WTC11 (cell line): ENCODE measurements around the gene S1PR5. TPM values are rescaled to one million over a fixed set of nuclear protein-coding genes. Genes with fewer than 3 reads are reported as not detected.

Experiments used
- ATAC-seq: fragments of 200-7000 bp; cut with Tn5 transposase; 2 replicates; pipeline ENCODE4 v1.10.0; 2021; ENCODE audit warnings: mild to moderate bottlenecking, moderate library complexity
- CTCF ChIA-PET: fragments of 300-600 bp; sonication (Branson Sonifier 250); formaldehyde crosslinking; loops from one replicate; lab custom pipeline; 2021; ENCODE audit warnings: antibody characterized with exemption; lab: Charles Lee
- POLR2A ChIA-PET: fragments of 350-600 bp; sonication (Branson Sonifier 250); formaldehyde crosslinking; loops from one replicate; lab custom pipeline; 2021; ENCODE audit warnings: antibody characterized with exemption; lab: Charles Lee
- DNase-seq: peaks from one replicate; pipeline ENCODE4 v3.0.0; 2021; ENCODE audit warnings: low spot score
- H3K27ac Mint-ChIP-seq: 2 replicates; pipeline ENCODE4 v1.8.0; 2021; ENCODE audit warnings: mixed read lengths
- H3K27me3 Mint-ChIP-seq: 2 replicates; pipeline ENCODE4 v1.8.0; 2021; ENCODE audit warnings: low read depth, mild to moderate bottlenecking, moderate library complexity, mixed read lengths
- H3K36me3 Mint-ChIP-seq: 2 replicates; pipeline ENCODE4 v1.8.0; 2021; ENCODE audit warnings: mixed read lengths
- H3K4me1 Mint-ChIP-seq: 2 replicates; pipeline ENCODE4 v1.8.0; 2022; ENCODE audit warnings: mixed read lengths
- H3K4me3 Mint-ChIP-seq: 2 replicates; pipeline ENCODE4 v1.8.0; 2021; ENCODE audit warnings: mild to moderate bottlenecking, moderate library complexity, mixed read lengths
- H3K9me3 Mint-ChIP-seq: 2 replicates; pipeline ENCODE4 v1.8.0; 2021; ENCODE audit warnings: mixed read lengths
- ESRRA ChIP-seq: sonication (generic); formaldehyde crosslinking; IDR thresholded peaks from 2 replicates; pipeline ENCODE4 v1.8.1; 2022; ENCODE audit warnings: mild to moderate bottlenecking, missing genetic modification reagents, borderline replicate concordance
- FOXK1 ChIP-seq: sonication (generic); formaldehyde crosslinking; IDR thresholded peaks from 2 replicates; pipeline ENCODE4 v1.8.0; 2022; ENCODE audit warnings: mild to moderate bottlenecking, moderate library complexity, missing genetic modification reagents
- GRHL2 ChIP-seq: fragments of 250-450 bp; sonication (Bioruptor Pico); IDR thresholded peaks from 2 replicates; pipeline ENCODE4 v1.8.0; 2022; ENCODE audit warnings: mild to moderate bottlenecking, moderate library complexity; ENCODE audit not compliant: insufficient replicate concordance, severe bottlenecking
- MXD4 ChIP-seq: fragments of 250-450 bp; sonication (Bioruptor Pico); IDR thresholded peaks from 2 replicates; pipeline ENCODE4 v1.8.0; 2021; ENCODE audit warnings: mild to moderate bottlenecking, moderate library complexity, borderline replicate concordance
- PRRX2 ChIP-seq: fragments of 250-450 bp; sonication (Bioruptor Pico); IDR thresholded peaks from 2 replicates; pipeline ENCODE4 v1.8.0; 2021; ENCODE audit warnings: mild to moderate bottlenecking
- RELA ChIP-seq: sonication (generic); formaldehyde crosslinking; IDR thresholded peaks from 2 replicates; pipeline ENCODE4 v1.8.1; 2022; ENCODE audit warnings: missing genetic modification reagents, mild to moderate bottlenecking, borderline replicate concordance
- SP1 ChIP-seq: sonication (generic); formaldehyde crosslinking; conservative IDR thresholded peaks from 2 replicates; pipeline ENCODE4 v1.8.1; 2022; ENCODE audit warnings: missing genetic modification reagents
- TP53 ChIP-seq: sonication (generic); formaldehyde crosslinking; IDR thresholded peaks from 2 replicates; pipeline ENCODE4 v1.8.1; 2023; ENCODE audit warnings: mild to moderate bottlenecking, missing genetic modification reagents
- ZNF263 ChIP-seq: sonication (generic); formaldehyde crosslinking; IDR thresholded peaks from 2 replicates; pipeline ENCODE4 v1.8.1; 2022; ENCODE audit warnings: low read depth, mild to moderate bottlenecking, moderate library complexity, missing genetic modification reagents
- ZNF396 ChIP-seq: fragments of 250-450 bp; sonication (Bioruptor Pico); IDR thresholded peaks from 2 replicates; pipeline ENCODE4 v1.8.0; 2021; ENCODE audit warnings: mild to moderate bottlenecking, moderate library complexity, borderline replicate concordance
- ZSCAN18 ChIP-seq: fragments of 250-450 bp; sonication (Bioruptor Pico); IDR thresholded peaks from 2 replicates; pipeline ENCODE4 v2.1.2; 2022; ENCODE audit warnings: mild to moderate bottlenecking, moderate library complexity
- total RNA-seq: library from RNA; stranded (reverse); gene quantifications from 3 replicates; pipeline ENCODE4 v1.2.3, GENCODE V29; 2021
- TF ChIP-seq, protein P1 (sequence below): sonication (generic); formaldehyde crosslinking; IDR thresholded peaks from 2 replicates; pipeline ENCODE4 v1.8.0; 2022; ENCODE audit warnings: missing genetic modification reagents
- TF ChIP-seq, protein P2 (sequence below): fragments of 250-450 bp; sonication (Bioruptor Pico); IDR thresholded peaks from 2 replicates; pipeline ENCODE4 v1.9.0; 2021; ENCODE audit warnings: mild to moderate bottlenecking
- TF ChIP-seq, protein P3 (sequence below): sonication (generic); formaldehyde crosslinking; IDR thresholded peaks from 2 replicates; pipeline ENCODE4 v1.8.0; 2023; ENCODE audit warnings: missing genetic modification reagents
- TF ChIP-seq, protein P4 (sequence below): fragments of 250-450 bp; sonication (Bioruptor Pico); IDR thresholded peaks from 2 replicates; pipeline ENCODE4 v1.9.0; 2021; ENCODE audit warnings: mild to moderate bottlenecking, borderline replicate concordance
- TF ChIP-seq, protein P5 (sequence below): fragments of 250-450 bp; sonication (Bioruptor Pico); IDR thresholded peaks from 2 replicates; pipeline ENCODE4 v1.9.0; 2021; ENCODE audit warnings: moderate library complexity, mild to moderate bottlenecking, inconsistent platforms, borderline replicate concordance
- TF ChIP-seq, protein P6 (sequence below): sonication (generic); formaldehyde crosslinking; IDR thresholded peaks from 2 replicates; pipeline ENCODE4 v1.8.1; 2022; ENCODE audit warnings: missing genetic modification reagents, borderline replicate concordance

S1PR5 gene
- total RNA-seq, 1 experiment from 2014 or later: 5.4 TPM

DNA sequence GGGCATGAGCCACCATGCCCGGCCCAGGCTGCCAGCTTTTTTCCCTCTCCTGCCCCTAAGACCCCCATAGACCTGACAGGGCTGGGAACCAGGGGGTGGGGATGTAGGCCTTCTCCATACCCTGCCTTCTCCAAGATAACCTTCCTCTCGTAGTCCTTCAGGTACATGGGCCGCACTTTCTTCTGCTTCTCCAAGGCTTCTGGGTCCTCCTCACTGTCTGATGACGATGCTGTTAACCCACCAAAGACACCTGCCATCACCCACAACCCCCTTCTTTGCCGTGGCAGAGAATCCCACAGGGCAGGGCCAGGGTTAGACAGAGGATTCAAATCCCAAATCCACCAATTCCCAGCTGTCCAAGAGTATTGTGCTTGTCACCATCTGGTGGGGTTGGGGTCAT, 45.4 kb upstream of the S1PR5 start:
- no peak overlapping the region for H3K4me3 Mint-ChIP-seq
- ATAC-seq: no peak
- DNase-seq: no peak
- H3K27ac Mint-ChIP-seq: no peak overlapping the region
- ChIA-PET POLR2A (no interaction called here), CTCF (interaction anchor here (1.8 kb wide), 1 partner anchor 10 kb away, joined by 5 read pairs; no protein-coding TSS in a partner anchor)
- H3K36me3 Mint-ChIP-seq: peaks cover 33% of the 10 kb centered on the region
- H3K9me3 Mint-ChIP-seq: no peaks in the 10 kb centered on the region
- TF ChIP-seq MXD4 (CRISPR knock-in tag) (no peak), FOXK1 (CRISPR knock-in tag) (no peak), ESRRA (CRISPR knock-in tag) (no peak), TP53 (CRISPR knock-in tag) (no peak)
- TF ChIP-seq, protein P1, sequence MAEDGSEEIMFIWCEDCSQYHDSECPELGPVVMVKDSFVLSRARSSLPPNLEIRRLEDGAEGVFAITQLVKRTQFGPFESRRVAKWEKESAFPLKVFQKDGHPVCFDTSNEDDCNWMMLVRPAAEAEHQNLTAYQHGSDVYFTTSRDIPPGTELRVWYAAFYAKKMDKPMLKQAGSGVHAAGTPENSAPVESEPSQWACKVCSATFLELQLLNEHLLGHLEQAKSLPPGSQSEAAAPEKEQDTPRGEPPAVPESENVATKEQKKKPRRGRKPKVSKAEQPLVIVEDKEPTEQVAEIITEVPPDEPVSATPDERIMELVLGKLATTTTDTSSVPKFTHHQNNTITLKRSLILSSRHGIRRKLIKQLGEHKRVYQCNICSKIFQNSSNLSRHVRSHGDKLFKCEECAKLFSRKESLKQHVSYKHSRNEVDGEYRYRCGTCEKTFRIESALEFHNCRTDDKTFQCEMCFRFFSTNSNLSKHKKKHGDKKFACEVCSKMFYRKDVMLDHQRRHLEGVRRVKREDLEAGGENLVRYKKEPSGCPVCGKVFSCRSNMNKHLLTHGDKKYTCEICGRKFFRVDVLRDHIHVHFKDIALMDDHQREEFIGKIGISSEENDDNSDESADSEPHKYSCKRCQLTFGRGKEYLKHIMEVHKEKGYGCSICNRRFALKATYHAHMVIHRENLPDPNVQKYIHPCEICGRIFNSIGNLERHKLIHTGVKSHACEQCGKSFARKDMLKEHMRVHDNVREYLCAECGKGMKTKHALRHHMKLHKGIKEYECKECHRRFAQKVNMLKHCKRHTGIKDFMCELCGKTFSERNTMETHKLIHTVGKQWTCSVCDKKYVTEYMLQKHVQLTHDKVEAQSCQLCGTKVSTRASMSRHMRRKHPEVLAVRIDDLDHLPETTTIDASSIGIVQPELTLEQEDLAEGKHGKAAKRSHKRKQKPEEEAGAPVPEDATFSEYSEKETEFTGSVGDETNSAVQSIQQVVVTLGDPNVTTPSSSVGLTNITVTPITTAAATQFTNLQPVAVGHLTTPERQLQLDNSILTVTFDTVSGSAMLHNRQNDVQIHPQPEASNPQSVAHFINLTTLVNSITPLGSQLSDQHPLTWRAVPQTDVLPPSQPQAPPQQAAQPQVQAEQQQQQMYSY (CRISPR knock-in tag): no peak
- TF ChIP-seq, protein P2, sequence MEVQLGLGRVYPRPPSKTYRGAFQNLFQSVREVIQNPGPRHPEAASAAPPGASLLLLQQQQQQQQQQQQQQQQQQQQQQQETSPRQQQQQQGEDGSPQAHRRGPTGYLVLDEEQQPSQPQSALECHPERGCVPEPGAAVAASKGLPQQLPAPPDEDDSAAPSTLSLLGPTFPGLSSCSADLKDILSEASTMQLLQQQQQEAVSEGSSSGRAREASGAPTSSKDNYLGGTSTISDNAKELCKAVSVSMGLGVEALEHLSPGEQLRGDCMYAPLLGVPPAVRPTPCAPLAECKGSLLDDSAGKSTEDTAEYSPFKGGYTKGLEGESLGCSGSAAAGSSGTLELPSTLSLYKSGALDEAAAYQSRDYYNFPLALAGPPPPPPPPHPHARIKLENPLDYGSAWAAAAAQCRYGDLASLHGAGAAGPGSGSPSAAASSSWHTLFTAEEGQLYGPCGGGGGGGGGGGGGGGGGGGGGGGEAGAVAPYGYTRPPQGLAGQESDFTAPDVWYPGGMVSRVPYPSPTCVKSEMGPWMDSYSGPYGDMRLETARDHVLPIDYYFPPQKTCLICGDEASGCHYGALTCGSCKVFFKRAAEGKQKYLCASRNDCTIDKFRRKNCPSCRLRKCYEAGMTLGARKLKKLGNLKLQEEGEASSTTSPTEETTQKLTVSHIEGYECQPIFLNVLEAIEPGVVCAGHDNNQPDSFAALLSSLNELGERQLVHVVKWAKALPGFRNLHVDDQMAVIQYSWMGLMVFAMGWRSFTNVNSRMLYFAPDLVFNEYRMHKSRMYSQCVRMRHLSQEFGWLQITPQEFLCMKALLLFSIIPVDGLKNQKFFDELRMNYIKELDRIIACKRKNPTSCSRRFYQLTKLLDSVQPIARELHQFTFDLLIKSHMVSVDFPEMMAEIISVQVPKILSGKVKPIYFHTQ (CRISPR knock-in tag): no peak
- TF ChIP-seq, protein P3, sequence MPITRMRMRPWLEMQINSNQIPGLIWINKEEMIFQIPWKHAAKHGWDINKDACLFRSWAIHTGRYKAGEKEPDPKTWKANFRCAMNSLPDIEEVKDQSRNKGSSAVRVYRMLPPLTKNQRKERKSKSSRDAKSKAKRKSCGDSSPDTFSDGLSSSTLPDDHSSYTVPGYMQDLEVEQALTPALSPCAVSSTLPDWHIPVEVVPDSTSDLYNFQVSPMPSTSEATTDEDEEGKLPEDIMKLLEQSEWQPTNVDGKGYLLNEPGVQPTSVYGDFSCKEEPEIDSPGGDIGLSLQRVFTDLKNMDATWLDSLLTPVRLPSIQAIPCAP (CRISPR knock-in tag): no peak
- TF ChIP-seq, protein P4, sequence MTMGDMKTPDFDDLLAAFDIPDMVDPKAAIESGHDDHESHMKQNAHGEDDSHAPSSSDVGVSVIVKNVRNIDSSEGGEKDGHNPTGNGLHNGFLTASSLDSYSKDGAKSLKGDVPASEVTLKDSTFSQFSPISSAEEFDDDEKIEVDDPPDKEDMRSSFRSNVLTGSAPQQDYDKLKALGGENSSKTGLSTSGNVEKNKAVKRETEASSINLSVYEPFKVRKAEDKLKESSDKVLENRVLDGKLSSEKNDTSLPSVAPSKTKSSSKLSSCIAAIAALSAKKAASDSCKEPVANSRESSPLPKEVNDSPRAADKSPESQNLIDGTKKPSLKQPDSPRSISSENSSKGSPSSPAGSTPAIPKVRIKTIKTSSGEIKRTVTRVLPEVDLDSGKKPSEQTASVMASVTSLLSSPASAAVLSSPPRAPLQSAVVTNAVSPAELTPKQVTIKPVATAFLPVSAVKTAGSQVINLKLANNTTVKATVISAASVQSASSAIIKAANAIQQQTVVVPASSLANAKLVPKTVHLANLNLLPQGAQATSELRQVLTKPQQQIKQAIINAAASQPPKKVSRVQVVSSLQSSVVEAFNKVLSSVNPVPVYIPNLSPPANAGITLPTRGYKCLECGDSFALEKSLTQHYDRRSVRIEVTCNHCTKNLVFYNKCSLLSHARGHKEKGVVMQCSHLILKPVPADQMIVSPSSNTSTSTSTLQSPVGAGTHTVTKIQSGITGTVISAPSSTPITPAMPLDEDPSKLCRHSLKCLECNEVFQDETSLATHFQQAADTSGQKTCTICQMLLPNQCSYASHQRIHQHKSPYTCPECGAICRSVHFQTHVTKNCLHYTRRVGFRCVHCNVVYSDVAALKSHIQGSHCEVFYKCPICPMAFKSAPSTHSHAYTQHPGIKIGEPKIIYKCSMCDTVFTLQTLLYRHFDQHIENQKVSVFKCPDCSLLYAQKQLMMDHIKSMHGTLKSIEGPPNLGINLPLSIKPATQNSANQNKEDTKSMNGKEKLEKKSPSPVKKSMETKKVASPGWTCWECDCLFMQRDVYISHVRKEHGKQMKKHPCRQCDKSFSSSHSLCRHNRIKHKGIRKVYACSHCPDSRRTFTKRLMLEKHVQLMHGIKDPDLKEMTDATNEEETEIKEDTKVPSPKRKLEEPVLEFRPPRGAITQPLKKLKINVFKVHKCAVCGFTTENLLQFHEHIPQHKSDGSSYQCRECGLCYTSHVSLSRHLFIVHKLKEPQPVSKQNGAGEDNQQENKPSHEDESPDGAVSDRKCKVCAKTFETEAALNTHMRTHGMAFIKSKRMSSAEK (CRISPR knock-in tag): no peak
- H3K4me1 Mint-ChIP-seq: peaks cover 22% of the 10 kb centered on the region
- peaks cover 11% of the 10 kb centered on the region for H3K27me3 Mint-ChIP-seq

DNA sequence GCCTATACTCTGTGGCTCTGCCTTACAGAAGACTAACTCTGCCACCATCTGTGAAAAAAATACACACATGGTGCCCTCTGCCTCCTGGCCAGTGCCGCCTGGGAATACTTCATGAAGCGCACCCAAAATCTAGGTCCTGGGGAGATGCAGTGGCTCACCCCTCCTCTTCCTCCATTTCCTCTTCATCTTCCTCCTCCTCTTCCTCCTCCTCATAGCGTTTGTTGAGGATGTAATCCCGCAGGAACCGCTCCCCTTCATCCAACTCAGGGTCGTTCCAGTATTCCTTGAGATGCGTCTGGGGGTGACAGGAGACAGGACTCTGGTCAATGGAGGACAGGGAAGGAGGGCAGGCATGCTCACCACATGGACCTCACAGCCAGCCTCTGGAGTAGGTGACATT, 42.9 kb upstream of the S1PR5 start:
- Mint-ChIP-seq H3K27ac (no peak overlapping the region), H3K9me3 (no peaks in the 10 kb centered on the region), H3K27me3 (no peaks in the 10 kb centered on the region), H3K4me1 (peaks cover 8% of the 10 kb centered on the region), H3K36me3 (peaks cover 39% of the 10 kb centered on the region), H3K4me3 (no peak overlapping the region)
- CTCF ChIA-PET: no interaction called here
- ATAC-seq: no peak
- no peak for DNase-seq
- POLR2A ChIA-PET: no interaction called here
- TF ChIP-seq, protein P5, sequence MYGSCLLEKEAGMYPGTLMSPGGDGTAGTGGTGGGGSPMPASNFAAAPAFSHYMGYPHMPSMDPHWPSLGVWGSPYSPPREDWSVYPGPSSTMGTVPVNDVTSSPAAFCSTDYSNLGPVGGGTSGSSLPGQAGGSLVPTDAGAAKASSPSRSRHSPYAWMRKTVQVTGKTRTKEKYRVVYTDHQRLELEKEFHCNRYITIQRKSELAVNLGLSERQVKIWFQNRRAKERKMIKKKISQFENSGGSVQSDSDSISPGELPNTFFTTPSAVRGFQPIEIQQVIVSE (CRISPR knock-in tag): no peak
- TF ChIP-seq GRHL2 (no peak), SP1 (CRISPR knock-in tag) (no peak), ZNF263 (CRISPR knock-in tag) (no peak), ZSCAN18 (CRISPR knock-in tag) (no peak), RELA (CRISPR knock-in tag) (no peak), ZNF396 (CRISPR knock-in tag) (no peak), PRRX2 (CRISPR knock-in tag) (no peak)
- TF ChIP-seq, protein P6, sequence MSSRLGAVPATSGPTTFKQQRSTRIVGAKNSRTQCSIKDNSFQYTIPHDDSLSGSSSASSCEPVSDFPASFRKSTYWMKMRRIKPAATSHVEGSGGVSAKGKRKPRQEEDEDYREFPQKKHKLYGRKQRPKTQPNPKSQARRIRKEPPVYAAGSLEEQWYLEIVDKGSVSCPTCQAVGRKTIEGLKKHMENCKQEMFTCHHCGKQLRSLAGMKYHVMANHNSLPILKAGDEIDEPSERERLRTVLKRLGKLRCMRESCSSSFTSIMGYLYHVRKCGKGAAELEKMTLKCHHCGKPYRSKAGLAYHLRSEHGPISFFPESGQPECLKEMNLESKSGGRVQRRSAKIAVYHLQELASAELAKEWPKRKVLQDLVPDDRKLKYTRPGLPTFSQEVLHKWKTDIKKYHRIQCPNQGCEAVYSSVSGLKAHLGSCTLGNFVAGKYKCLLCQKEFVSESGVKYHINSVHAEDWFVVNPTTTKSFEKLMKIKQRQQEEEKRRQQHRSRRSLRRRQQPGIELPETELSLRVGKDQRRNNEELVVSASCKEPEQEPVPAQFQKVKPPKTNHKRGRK (CRISPR knock-in tag): no peak
